ENCODE data around the gene NTN3. TPM values are rescaled to one million over a fixed set of nuclear protein-coding genes. Genes with fewer than 3 reads are reported as not detected.
A peak's percentile ranks its signal among the peaks of the same experiment; 100 is the strongest.
"Not testable (repeated sequence)": the region's sequence is repeated elsewhere in the genome, so short reads cannot be mapped to it uniquely, and the experiment has no call there.

The NTN3 gene
- total and polyA plus RNA-seq, 2 experiments from 2014 or later: 2.4 to 4.8 TPM

DNA sequence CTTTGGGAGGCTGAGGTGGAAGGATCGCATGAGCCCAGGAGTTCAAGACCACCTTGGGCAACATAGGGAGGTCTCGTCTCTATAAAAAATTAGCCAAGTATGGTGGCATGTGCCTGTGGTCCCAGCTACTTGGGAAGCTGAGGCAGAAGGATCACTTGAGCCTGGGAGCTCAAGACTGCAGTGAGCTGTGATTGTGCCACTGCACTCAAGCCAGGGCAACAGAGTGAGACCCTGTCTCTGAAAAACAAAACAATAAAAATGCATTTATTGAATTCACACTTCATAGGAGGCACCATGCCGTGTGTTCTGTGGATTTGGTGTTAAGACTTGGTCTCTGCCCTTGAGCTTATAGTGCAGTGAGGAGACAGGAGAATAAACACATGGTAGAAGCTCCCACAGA, 6.2 kb downstream of the NTN3 start:
- Histone ChIP-seq H3K36me3 (replicated peaks; ENCODE audit: insufficient read depth, low read depth) (no peaks in the 10 kb centered on the region), H3K79me2 (peaks cover 74% of the 10 kb centered on the region), H3K4me2 (peak overlapping the region; percentile 99), H4K20me1 (ENCODE audit: insufficient read depth, poor library complexity, severe bottlenecking) (peaks cover 30% of the 10 kb centered on the region), H3K9me2 (replicated peaks; ENCODE audit: insufficient read depth) (no peaks in the 10 kb centered on the region), H3K9me3 (ENCODE audit: low read depth) (no peaks in the 10 kb centered on the region), H3K27me3 (no peaks in the 10 kb centered on the region), H3K27ac (peak overlapping the region; percentile 72), H2AFZ (no peak overlapping the region), H3K4me1 (ENCODE audit: insufficient read depth) (peaks cover 34% of the 10 kb centered on the region), H3K4me3 (no peak overlapping the region)
- TF ChIP-seq CTCF (IDR thresholded peaks at IDR 0.05; ENCODE audit: poor library complexity): no peak
- no peak for TF ChIP-seq EZH2phosphoT487 (IDR thresholded peaks at IDR 0.05; ENCODE audit: low read depth, severe bottlenecking, unreplicated experiment)
- DNase-seq (ENCODE audit: low spot score): no peak
- 87% methylated on average over 3 of the region's 3 CpGs for whole genome bisulfite sequencing (ENCODE audit: low lambda C conversion rate, missing lambda C conversion rate)

DNA sequence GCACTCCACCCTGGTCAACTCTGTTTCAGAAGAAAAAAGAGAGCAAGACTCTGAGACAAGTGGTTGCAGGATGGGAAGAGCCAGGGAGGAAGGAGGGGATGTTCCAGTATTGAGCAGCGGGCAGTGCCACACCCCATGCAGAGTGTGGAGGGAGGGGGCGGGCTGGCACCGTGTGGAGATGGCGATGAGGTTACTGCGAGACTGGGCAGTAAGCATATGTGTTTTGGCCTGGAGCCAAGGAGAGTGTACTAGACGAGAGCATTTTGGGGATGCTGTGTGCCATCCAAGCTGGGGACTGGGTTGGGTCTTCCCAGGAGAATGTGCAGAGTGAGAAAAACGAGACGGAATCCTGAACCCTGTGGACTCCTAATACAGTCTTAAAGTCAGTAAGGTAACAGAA, 7.2 kb downstream of the NTN3 start:
- no peak for TF ChIP-seq EZH2 (IDR thresholded peaks at IDR 0.05; ENCODE audit: borderline replicate concordance)
- TF ChIP-seq CTCF (IDR thresholded peaks at IDR 0.05; ENCODE audit: poor library complexity): no peak
- TF ChIP-seq EZH2phosphoT487 (IDR thresholded peaks at IDR 0.05; ENCODE audit: low read depth, severe bottlenecking, unreplicated experiment): no peak

DNA sequence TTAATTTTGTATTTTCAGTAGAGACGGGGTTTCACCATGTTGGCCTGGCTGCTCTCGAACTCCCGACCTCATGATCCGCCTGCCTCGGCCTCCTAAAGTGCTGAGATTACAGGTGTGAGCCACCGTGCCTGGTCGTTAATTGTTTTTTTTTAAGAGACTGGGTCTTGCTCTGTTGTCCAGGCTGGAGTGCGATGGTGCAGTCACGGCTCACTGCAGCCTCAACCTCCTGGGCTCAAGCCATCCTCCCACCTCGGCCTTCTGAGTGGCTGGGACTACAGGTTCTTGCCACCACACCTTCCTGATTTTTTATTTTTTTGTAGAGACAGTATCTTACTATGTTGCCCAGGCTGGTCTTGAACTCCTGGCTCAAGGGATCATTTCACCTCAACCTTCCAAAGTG, 8.9 kb downstream of the NTN3 start:
- not testable (repeated sequence) for H3K36me3 ChIP-seq (replicated peaks; ENCODE audit: insufficient read depth, low read depth); H3K27ac ChIP-seq; DNase-seq (ENCODE audit: low spot score); H3K4me3 ChIP-seq; H3K4me2 ChIP-seq; H3K9me3 ChIP-seq (ENCODE audit: low read depth); H3K9me2 ChIP-seq (replicated peaks; ENCODE audit: insufficient read depth); H2AFZ ChIP-seq; H3K27me3 ChIP-seq
- H4K20me1 ChIP-seq (ENCODE audit: insufficient read depth, poor library complexity, severe bottlenecking): peaks cover 34% of the 10 kb centered on the region
- WGBS (ENCODE audit: low lambda C conversion rate, missing lambda C conversion rate): 95% methylated on average over 10 of the region's 10 CpGs
- H3K4me1 ChIP-seq (ENCODE audit: insufficient read depth): peaks cover 43% of the 10 kb centered on the region
- H3K79me2 ChIP-seq: peaks cover 84% of the 10 kb centered on the region

More for the DNA sequence above, 7.2 kb downstream of the NTN3 start:
- H3K4me1 ChIP-seq (ENCODE audit: insufficient read depth): peaks cover 33% of the 10 kb centered on the region
- no peaks in the 10 kb centered on the region for H3K9me2 ChIP-seq (replicated peaks; ENCODE audit: insufficient read depth)
- peaks cover 82% of the 10 kb centered on the region for H3K79me2 ChIP-seq
- DNase-seq (ENCODE audit: low spot score): no peak
- H3K36me3 ChIP-seq (replicated peaks; ENCODE audit: insufficient read depth, low read depth): no peaks in the 10 kb centered on the region
- H3K4me2 ChIP-seq: peak overlapping the region; percentile 12
- no peak overlapping the region for H3K27ac ChIP-seq
- no peak overlapping the region for H2AFZ ChIP-seq
- H3K9me3 ChIP-seq (ENCODE audit: low read depth): no peaks in the 10 kb centered on the region
- no peak overlapping the region for H3K4me3 ChIP-seq
- 91% methylated on average over 8 of the region's 8 CpGs for WGBS (ENCODE audit: low lambda C conversion rate, missing lambda C conversion rate)
- H4K20me1 ChIP-seq (ENCODE audit: insufficient read depth, poor library complexity, severe bottlenecking): peaks cover 32% of the 10 kb centered on the region
- H3K27me3 ChIP-seq: no peaks in the 10 kb centered on the region

DNA sequence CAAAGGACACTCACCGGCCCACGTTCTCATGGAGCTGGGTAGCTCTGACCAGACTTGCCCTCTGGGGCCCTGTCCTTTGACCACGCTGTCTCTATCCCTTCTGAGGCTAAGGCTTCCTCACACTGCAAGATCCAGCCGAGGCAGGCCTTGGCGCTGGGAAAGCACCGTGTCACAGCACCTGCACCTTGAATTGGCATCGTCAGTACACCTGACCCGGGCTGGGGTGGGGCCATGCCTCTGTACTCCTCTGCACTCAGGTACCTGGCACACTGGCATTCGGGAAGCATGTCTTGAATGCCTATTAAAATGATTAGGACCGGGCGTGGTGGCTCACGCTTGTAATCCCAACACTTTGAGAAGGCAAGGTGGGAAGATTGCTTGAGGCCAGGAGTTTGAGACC, 9.9 kb downstream of the NTN3 start:
- Histone ChIP-seq H3K4me2 (no peak overlapping the region), H3K9me2 (replicated peaks; ENCODE audit: insufficient read depth) (no peaks in the 10 kb centered on the region), H3K79me2 (peaks cover 83% of the 10 kb centered on the region), H3K36me3 (replicated peaks; ENCODE audit: insufficient read depth, low read depth) (no peaks in the 10 kb centered on the region), H4K20me1 (ENCODE audit: insufficient read depth, poor library complexity, severe bottlenecking) (peaks cover 31% of the 10 kb centered on the region), H3K4me3 (no peak overlapping the region), H2AFZ (no peak overlapping the region), H3K27me3 (no peaks in the 10 kb centered on the region), H3K9me3 (ENCODE audit: low read depth) (no peaks in the 10 kb centered on the region), H3K27ac (no peak overlapping the region), H3K4me1 (ENCODE audit: insufficient read depth) (peaks cover 41% of the 10 kb centered on the region)
- 95% methylated on average over 12 of the region's 12 CpGs for WGBS (ENCODE audit: low lambda C conversion rate, missing lambda C conversion rate)
- TF ChIP-seq EZH2phosphoT487 (IDR thresholded peaks at IDR 0.05; ENCODE audit: low read depth, severe bottlenecking, unreplicated experiment): no peak
- TF ChIP-seq EZH2 (IDR thresholded peaks at IDR 0.05; ENCODE audit: borderline replicate concordance): no peak
- TF ChIP-seq CTCF (IDR thresholded peaks at IDR 0.05; ENCODE audit: poor library complexity): no peak
- DNase-seq (ENCODE audit: low spot score): no peak

Measured in hepatocyte (in vitro differentiated cells).